Measurements from ENCODE around the gene ANKRD1. TPM values are rescaled to one million over a fixed set of nuclear protein-coding genes. Genes with fewer than 3 reads are reported as not detected.

The ANKRD1 gene
- total RNA-seq, 1 donor = 52.1 TPM

DNA sequence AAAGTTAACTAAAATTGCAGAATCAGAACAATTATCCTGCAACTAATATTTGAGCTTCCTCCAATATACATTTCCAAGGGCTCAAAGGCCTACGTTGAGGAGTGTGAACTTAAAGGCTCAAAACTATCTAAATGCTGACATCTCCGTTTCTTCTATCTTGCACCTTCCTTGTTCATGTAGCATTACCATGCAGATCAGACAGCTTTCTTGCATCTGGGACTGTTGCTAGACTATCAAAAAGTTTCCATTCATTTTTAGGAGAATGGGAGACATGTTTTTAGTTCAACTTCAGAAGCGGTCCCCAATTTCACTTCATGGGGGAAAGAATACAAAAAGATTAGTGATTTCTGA is 2.9 kb downstream of the ANKRD1 start:
- peaks cover 6% of the 10 kb centered on the region for H3K79me2 ChIP-seq (ENCODE audit: insufficient read depth, low read length)
- peaks cover 27% of the 10 kb centered on the region for H3K4me1 ChIP-seq (ENCODE audit: insufficient read depth, low read length)
- H3K27ac ChIP-seq (ENCODE audit: low read depth, low read length) = no peak overlapping the region
- no peak overlapping the region for H2AFZ ChIP-seq (ENCODE audit: low read length)
- TF ChIP-seq, protein P1, sequence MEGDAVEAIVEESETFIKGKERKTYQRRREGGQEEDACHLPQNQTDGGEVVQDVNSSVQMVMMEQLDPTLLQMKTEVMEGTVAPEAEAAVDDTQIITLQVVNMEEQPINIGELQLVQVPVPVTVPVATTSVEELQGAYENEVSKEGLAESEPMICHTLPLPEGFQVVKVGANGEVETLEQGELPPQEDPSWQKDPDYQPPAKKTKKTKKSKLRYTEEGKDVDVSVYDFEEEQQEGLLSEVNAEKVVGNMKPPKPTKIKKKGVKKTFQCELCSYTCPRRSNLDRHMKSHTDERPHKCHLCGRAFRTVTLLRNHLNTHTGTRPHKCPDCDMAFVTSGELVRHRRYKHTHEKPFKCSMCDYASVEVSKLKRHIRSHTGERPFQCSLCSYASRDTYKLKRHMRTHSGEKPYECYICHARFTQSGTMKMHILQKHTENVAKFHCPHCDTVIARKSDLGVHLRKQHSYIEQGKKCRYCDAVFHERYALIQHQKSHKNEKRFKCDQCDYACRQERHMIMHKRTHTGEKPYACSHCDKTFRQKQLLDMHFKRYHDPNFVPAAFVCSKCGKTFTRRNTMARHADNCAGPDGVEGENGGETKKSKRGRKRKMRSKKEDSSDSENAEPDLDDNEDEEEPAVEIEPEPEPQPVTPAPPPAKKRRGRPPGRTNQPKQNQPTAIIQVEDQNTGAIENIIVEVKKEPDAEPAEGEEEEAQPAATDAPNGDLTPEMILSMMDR (IDR thresholded peaks at IDR 0.05; ENCODE audit: extremely low read depth, low read depth, low read length) = no peak
- no peaks in the 10 kb centered on the region for H3K27me3 ChIP-seq (ENCODE audit: insufficient read depth, low read length)
- H3K4me2 ChIP-seq (ENCODE audit: insufficient read depth, low read length) = no peak overlapping the region
- no peak overlapping the region for H3K4me3 ChIP-seq (ENCODE audit: insufficient read depth, low read length)
- peaks cover 23% of the 10 kb centered on the region for H3K36me3 ChIP-seq (ENCODE audit: insufficient read depth, low read length)
- no peaks in the 10 kb centered on the region for H4K20me1 ChIP-seq (ENCODE audit: insufficient read depth, low read length)
- no peaks in the 10 kb centered on the region for H3K9me3 ChIP-seq (ENCODE audit: low read depth, low read length)
- no peak for DNase-seq (ENCODE audit: insufficient read length, low spot score, missing footprints)

- H3K27ac ChIP-seq (ENCODE audit: low read depth, low read length) = no peak overlapping the region
These were observed 3.5 kb downstream of the ANKRD1 start for GRCh38 chr10:90917238-90917967.

DNA sequence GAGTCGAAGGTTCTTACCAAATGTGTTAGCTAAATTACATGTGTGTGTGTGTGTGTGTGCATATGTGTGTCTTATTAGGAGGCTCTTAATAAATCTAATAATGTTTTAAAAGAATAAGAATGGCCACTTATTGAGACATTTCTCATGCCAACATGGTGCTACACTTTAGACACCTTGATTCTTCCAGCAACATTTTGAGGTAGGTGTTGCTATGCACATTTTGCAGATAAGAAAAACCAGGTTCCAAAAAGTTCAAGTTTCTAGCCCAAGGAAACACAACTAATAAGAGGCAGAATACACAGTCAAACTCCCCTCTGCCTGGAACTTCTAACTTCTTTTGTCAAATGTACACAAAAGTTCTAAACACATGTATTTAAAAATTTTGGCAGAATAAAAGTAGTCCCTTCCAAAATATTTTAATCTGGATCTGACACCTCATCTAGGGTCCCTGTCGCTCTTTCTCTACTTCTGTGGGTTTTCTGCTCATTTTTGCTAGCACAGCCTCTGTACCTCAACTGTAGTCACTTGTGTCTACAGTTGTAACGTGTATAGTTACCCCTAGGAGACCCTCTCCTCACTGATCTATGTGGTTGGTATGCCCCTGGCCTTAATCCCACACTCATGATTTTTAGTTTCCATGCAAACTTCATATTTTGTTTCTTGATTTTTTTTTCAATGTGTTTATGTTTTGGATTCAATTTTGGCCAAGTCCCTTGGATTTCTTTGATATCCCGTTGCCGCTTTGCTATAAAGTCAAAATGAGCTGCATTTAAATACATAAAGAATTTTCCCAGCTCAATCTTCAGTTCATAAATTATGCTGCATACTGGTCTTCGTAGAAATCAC is 4.3 kb downstream of the ANKRD1 start:
- H3K79me2 ChIP-seq (ENCODE audit: insufficient read depth, low read length) = peaks cover 6% of the 10 kb centered on the region

More at GRCh38 chr10:90917238-90917967, 3.5 kb downstream of the ANKRD1 start:
- no peak for DNase-seq (ENCODE audit: insufficient read length, low spot score, missing footprints)
- Histone ChIP-seq H3K79me2 (ENCODE audit: insufficient read depth, low read length) (peaks cover 6% of the 10 kb centered on the region), H3K4me3 (ENCODE audit: insufficient read depth, low read length) (no peak overlapping the region), H3K36me3 (ENCODE audit: insufficient read depth, low read length) (peaks cover 27% of the 10 kb centered on the region), H3K4me2 (ENCODE audit: insufficient read depth, low read length) (no peak overlapping the region), H2AFZ (ENCODE audit: low read length) (no peak overlapping the region), H3K4me1 (ENCODE audit: insufficient read depth, low read length) (peaks cover 27% of the 10 kb centered on the region), H4K20me1 (ENCODE audit: insufficient read depth, low read length) (no peaks in the 10 kb centered on the region), H3K9me3 (ENCODE audit: low read depth, low read length) (no peaks in the 10 kb centered on the region), H3K27me3 (ENCODE audit: insufficient read depth, low read length) (no peaks in the 10 kb centered on the region)
- TF ChIP-seq, protein P1 (IDR thresholded peaks at IDR 0.05; ENCODE audit: extremely low read depth, low read depth, low read length) = no peak

More for the DNA sequence above, 4.3 kb downstream of the ANKRD1 start:
- Histone ChIP-seq H3K9me3 (ENCODE audit: low read depth, low read length) (no peaks in the 10 kb centered on the region), H2AFZ (ENCODE audit: low read length) (no peak overlapping the region), H3K4me3 (ENCODE audit: insufficient read depth, low read length) (no peak overlapping the region), H3K4me2 (ENCODE audit: insufficient read depth, low read length) (no peak overlapping the region), H3K36me3 (ENCODE audit: insufficient read depth, low read length) (peaks cover 27% of the 10 kb centered on the region), H4K20me1 (ENCODE audit: insufficient read depth, low read length) (no peaks in the 10 kb centered on the region), H3K27me3 (ENCODE audit: insufficient read depth, low read length) (no peaks in the 10 kb centered on the region), H3K4me1 (ENCODE audit: insufficient read depth, low read length) (peaks cover 31% of the 10 kb centered on the region), H3K27ac (ENCODE audit: low read depth, low read length) (no peak overlapping the region)
- DNase-seq (ENCODE audit: insufficient read length, low spot score, missing footprints) = no peak
- TF ChIP-seq, protein P1 (IDR thresholded peaks at IDR 0.05; ENCODE audit: extremely low read depth, low read depth, low read length) = no peak

Measured in osteoblast (primary cell).